Stimulated activated CD4-positive, alpha-beta T cell treated with anti-CD3 and anti-CD28 coated beads, TNF-alpha, amount 100 ng/mL, for 1 hour (primary cell): ENCODE results near the gene TRIO.
A peak's percentile ranks its signal among the peaks of the same experiment; 100 is the strongest.

Experiments used
- DNase-seq, 3 donors: peaks; one replicate each; pipeline ENCODE4 v3.0.0-alpha.2; 2020; ENCODE audit warnings: low read depth in 3 of 3, low spot score in 1 of 3

The TRIO gene

DNA sequence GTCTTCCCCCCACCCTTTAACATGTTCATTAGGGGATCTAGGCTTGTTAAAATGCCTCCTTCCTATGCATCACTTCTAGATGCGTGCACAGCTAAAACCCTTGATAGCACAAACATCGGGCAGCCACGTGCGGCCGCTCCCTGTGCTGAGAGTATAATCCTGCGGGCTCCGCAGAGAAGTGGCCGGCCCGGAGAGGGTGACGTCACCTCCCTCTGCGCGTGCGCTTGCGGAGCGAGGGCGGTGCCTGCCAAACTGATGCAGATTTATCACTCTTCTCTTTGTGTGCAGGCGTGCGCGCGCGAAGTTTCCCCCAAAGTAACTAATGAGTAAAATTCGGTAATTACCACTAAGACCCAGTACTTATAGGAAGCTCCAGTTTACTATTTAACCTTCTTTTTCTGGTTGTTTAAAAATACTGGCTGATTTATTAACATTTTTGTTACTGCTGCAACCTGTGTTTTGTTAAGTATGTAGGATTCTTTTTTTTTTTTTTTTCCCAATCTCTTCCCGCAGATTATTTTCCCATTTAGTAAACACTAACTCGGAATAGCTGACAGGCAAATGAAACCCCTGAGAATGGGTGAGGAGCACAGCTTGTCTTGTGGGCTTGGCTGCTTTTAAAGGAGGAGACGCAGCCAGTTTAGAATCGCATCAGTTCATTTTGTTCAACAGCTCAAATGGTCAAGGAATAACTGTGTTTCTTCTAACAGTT lies 121.6 kb downstream of the TRIO start:
- DNase-seq: peak in 2 of 3 donors; percentile 27 to 60

DNA sequence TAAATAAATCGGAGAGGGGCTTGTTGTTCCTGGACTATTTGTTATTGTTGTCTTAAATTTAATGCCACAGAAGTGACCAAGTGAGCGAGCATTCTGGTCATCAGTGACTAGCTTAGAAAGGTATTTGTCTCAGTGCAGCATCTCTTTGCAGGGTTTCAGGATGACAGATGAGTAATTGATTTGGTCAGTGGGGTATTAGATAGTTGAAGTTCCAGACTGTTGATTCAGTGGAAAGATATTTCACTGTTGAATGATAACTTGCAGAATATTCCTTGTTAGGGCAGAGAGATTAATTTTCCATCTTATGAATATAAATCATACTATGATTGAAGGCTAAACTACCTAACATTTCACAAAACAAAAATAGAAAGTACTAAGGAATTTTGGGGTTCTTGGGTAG lies 122.4 kb downstream of the TRIO start:
- no peak for DNase-seq

- no peak for DNase-seq
These were observed 123.0 kb downstream of the TRIO start for GRCh38 chr5:14266171-14266570.

DNA sequence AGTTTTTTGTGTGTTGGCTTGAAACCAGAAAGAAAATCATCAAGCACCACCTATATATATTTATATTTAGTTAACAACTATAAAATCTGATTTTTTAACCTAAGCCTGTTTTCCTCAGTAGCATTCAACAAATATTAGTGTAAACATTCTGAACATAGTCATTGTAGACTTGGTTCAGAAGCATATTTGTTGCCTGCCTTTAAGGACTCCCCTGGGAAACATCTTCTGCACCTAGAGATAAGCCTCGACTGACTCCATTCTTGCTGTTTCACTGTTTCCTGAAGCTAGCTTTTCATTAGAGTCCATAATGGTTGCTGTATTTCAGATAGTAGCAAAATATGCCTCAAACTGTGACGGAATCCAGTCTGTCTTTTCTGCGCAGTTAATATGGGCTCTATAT lies 123.5 kb downstream of the TRIO start:
- no peak for DNase-seq

DNA sequence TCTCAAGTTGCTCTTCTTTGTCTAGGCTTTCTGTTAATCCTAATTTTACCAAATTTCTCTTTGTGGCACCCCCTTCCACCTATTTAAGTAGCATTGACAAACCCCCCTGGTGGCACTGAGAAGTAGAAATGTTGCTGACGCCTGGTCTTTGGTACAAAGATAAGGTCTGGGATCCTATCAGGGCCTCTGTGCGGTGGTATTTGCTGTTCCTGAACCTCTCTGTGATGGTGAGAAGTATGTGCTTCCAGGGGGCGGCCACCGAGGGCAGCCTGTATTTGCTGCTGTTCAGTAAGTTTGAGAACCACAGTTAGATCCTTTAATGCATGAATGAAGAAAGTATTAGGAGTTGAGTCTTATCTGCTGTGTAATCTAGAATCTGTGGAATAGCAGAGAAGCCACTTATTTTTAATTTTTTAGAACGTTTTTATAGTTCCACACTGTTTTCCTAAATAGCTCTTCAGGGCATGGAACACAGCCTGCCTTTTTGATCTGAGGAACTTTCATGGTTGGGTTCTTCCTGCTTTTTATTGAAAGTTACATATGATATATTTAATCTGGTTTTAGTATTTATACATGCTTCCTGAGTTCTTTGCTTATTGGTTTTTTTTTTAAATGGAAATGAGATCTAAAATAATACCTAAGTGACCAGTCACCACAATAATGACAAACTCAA lies 124.2 kb downstream of the TRIO start:
- DNase-seq: no peak

DNA sequence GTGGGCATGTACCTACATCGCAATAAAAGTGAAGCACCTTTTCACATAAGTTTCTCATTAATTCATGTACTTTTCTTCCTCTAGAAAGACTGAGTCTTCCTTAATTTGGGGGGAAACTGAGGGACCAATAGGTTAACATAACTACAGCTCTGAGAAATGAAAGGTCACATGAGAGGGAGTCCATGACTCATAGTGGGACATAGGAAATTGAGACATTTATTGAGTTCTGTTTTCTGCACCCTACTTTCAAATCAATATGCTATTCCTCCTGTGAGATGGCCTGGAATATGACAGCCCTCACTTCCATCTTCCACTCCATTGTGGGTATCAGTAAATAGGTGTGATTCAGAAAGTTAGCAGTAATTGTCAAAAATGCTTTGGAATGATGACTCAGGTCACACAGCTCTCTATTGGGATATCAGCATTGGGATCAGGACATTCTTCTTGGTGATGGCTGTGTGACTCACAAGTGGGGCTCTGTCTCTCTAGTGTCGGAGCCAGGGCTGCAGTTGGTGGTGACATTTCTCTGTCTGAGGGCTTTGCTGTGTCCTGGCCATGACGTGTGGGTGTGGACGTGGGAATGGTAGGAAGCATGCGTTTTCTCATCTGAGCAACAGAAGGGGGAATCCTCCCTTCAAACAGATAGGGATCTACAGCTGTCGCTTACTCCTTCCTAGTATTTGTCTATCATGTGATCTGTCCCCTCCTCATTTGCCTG lies 125.0 kb downstream of the TRIO start:
- DNase-seq: no peak

GRCh38 chr5:14268738-14269137 lies 125.6 kb downstream of the TRIO start:
- no peak for DNase-seq

- DNase-seq: no peak
These were observed 126.3 kb downstream of the TRIO start for GRCh38 chr5:14269395-14269794.

GRCh38 chr5:14270209-14270702 lies 127.1 kb downstream of the TRIO start:
- DNase-seq: no peak

DNA sequence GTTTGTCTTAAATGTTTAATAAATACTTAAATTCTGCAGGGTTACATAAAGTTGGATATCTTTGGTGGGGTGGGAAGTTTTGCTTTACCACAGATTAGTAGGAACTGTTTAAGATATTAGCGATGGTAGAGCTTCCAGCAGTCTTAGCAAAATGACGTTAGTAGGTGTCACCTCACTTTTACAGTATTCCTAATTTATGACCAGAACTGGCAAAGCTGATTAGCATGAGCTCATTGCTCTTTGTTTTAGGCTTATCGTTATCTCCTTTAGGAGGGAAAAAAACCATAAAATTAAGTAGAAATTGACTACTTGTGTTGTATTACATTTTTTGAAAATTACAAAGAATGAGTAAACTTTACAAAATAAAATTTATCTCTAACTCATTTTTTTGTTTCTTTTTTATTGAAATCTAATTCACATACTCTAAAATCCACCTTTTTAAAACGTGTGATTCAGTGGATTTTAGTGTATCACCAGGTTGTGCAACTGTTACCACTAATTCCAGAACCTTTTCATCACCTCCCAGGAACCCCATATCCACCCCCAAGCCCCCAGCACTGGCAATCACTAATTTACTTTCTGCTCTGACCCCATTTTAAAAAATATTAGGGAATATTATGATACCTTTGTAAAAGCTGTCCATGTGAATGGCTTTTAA lies 129.5 kb downstream of the TRIO start:
- DNase-seq: no peak

GRCh38 chr5:14273207-14273767 lies 130.1 kb downstream of the TRIO start:
- DNase-seq: no peak

DNA sequence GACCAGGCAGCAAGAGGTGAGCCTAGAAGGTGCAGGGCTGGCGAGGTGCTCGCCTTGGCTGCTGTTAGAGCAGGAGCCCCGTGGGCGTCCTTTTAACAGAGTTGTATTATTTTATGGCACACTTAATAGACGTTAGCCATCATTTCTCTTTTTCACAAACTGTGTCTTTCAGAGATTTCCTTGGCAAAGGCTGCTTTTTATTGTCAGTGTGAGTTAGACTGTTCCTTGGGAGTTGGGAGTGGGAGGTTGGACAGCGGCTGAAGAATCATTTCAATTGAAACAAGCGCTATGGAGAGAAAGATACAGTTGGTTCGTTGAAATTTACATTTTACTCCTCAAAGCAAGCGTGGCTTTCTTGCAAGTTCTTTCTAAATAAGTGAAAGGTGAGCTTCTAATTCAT lies 133.2 kb downstream of the TRIO start:
- no peak for DNase-seq

DNA sequence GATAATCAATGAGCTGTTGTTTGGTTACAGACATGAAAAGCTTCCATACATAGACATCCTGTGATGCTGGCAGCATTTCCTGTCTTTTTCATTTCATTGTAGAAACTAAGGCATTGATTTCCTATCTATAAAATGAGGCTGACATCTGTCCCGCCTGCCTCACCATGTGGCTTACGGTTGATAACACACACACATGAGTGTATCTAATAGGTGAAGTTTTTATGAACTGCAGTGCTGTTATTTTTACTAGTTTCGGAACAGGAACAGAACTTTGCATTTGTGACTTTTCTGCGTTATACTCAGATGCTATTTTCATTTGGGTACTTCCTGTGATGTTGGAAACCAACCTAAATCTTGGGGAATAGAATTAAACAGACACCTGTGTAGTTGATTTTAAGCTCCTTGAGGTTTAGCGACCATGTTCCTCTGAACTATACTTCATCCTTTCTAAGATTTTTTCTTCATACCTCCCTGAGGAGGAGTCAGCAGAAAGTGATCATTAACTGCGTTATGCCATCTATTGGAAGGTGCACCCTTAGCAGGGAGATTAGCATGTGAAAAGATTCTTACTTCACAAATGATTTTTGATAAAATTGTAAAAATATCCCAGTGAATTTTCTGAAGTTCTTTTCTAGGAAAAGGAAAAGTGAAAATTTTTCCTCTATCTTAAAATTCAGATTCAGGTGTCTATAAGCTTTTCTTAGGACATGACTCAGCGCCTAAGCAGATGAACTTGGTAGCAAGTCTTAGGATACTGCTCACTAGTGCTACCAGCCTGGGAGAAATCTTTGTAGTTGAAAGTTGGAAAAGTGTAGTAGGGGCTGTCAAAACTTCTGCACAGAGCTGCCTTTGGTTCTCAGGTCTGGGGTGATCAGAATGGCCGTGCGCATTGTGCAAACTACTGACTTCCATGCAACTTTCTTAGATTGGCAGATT lies 134.5 kb downstream of the TRIO start:
- no peak for DNase-seq

GRCh38 chr5:14280294-14280854 lies 137.2 kb downstream of the TRIO start:
- DNase-seq: no peak

DNA sequence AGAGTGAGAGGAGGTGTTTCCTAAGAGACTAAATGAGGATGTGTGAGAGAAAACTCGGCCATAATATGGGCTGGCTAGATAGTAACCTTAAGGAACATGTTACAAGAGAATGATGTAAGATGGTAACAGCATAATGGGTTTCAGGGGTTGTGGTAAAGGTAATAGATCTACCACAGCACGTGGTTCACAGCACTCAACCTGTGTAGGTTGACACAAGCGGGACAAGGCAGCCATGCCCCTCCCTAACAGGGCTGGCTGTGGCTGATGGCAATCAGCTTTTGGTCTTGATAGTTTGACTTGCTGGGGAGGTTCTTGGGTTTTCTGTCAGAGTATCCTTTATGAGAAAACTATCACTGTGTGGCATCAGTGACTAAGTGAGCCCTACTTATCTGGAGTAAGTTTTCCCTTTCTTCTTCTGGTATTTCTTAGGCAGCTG lies 138.6 kb downstream of the TRIO start:
- no peak for DNase-seq

DNA sequence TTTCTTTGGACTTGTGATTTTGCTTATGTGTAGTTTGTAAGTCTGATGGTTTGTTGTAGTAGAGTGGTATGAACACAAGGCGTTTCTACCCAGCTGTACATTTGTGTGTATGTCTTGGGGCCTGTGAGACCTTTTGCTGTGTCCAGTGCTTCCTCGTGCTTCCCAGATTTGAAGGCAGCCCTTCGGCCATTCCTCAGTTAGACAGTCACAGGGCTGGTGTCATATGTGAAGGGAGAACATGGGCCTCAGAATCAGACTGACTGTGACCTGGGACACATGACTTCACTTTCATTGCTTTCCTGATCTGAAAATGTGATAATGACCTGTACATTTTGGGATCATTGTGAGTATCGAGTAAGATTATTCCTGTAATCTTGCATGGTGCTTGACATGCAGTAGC lies 140.0 kb downstream of the TRIO start:
- DNase-seq: no peak

GRCh38 chr5:14284392-14285148 lies 141.4 kb downstream of the TRIO start:
- DNase-seq: no peak

DNA sequence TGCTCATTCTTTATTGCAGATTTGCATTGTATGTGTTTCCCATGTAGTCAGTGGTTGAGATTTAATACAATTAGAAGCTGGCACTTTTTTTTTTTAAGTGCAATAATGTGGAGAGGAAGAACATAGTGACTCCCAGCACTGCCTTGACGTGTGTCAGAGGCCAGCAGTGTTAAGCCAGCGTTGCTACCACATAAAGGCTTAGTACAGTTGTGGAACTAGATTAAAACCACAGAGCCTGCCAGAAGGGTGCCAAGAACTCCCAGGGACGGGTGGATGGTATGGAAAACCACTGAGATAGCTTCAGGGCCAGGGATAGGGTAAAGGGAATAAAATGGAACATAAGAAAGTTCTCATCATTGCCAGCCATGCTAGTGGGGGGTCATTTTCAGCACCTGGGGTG lies 142.9 kb downstream of the TRIO start:
- DNase-seq: no peak
